ENCODE data around the gene PNPLA8. TPM values are rescaled to one million over a fixed set of nuclear protein-coding genes. Genes with fewer than 3 reads are reported as not detected.
A peak's percentile ranks its signal among the peaks of the same experiment; 100 is the strongest.

Gene PNPLA8
- total RNA-seq, 1 experiment from 2014 or later, result 19.5 TPM

GRCh38 chr7:108572480-108572879 is 46.5 kb upstream of the PNPLA8 start:
- no peaks in the 10 kb centered on the region for H3F3A ChIP-seq (ENCODE audit: low read length, unreplicated experiment)
- H3K9me2 ChIP-seq (replicated peaks; ENCODE audit: low read length), result no peaks in the 10 kb centered on the region
- H3K4me3 ChIP-seq (ENCODE audit: low read length), result no peak overlapping the region
- POLR2A ChIA-PET (ENCODE audit: unreplicated experiment), result no interaction called here
- H3K79me2 ChIP-seq (ENCODE audit: low read length), result peaks cover 49% of the 10 kb centered on the region
- H3K9me3 ChIP-seq (ENCODE audit: low read length), result no peaks in the 10 kb centered on the region
- no peak overlapping the region for H2AFZ ChIP-seq (ENCODE audit: low read length)
- H4K20me1 ChIP-seq (ENCODE audit: low read length), result 0 out of 2 replicates have a peak, but pooled peaks cover 7% of the 10 kb centered on the region
- H3K27ac ChIP-seq (ENCODE audit: low read length), result no peak overlapping the region
- peaks cover 19% of the 10 kb centered on the region for H3K36me3 ChIP-seq (ENCODE audit: low read depth, low read length)
- H3K4me1 ChIP-seq (ENCODE audit: insufficient read depth, low read length), result peaks cover 13% of the 10 kb centered on the region
- no peak overlapping the region for H3K9ac ChIP-seq (ENCODE audit: low read length)
- CTCF ChIA-PET, result no interaction called here
- ATAC-seq (no peak), DNase-seq (no peak)
- TF ChIP-seq EZH2phosphoT487 (IDR thresholded peaks at IDR 0.05; ENCODE audit: borderline replicate concordance, low read length), result no peak
- TF ChIP-seq EZH2 (IDR thresholded peaks at IDR 0.05; ENCODE audit: low read length, unreplicated experiment), result no peak
- TF ChIP-seq, protein P1, sequence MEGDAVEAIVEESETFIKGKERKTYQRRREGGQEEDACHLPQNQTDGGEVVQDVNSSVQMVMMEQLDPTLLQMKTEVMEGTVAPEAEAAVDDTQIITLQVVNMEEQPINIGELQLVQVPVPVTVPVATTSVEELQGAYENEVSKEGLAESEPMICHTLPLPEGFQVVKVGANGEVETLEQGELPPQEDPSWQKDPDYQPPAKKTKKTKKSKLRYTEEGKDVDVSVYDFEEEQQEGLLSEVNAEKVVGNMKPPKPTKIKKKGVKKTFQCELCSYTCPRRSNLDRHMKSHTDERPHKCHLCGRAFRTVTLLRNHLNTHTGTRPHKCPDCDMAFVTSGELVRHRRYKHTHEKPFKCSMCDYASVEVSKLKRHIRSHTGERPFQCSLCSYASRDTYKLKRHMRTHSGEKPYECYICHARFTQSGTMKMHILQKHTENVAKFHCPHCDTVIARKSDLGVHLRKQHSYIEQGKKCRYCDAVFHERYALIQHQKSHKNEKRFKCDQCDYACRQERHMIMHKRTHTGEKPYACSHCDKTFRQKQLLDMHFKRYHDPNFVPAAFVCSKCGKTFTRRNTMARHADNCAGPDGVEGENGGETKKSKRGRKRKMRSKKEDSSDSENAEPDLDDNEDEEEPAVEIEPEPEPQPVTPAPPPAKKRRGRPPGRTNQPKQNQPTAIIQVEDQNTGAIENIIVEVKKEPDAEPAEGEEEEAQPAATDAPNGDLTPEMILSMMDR (conservative IDR thresholded peaks at IDR 0.05; ENCODE audit: low read depth, low read length), result no peak
- intact Hi-C loops (cut with micrococcal nuclease), result no loop called here
- BruUV-seq (replicated peaks), result no TSS peak
- H3K27me3 ChIP-seq (ENCODE audit: low read length), result no peaks in the 10 kb centered on the region
- no peak overlapping the region for H3K4me2 ChIP-seq (ENCODE audit: low read length)

GRCh38 chr7:108570146-108570755 is 44.3 kb upstream of the PNPLA8 start:
- Histone ChIP-seq H3K27me3 (ENCODE audit: low read length) (no peaks in the 10 kb centered on the region), H3K27ac (ENCODE audit: low read length) (peak overlapping the region; percentile 71), H3K79me2 (ENCODE audit: low read length) (peaks cover 69% of the 10 kb centered on the region), H3K4me3 (ENCODE audit: low read length) (peak overlapping the region; percentile 73), H4K20me1 (ENCODE audit: low read length) (0 out of 2 replicates have a peak, but pooled peaks cover 7% of the 10 kb centered on the region), H3K4me1 (ENCODE audit: insufficient read depth, low read length) (peaks cover 17% of the 10 kb centered on the region), H3K9ac (ENCODE audit: low read length) (peak overlapping the region; percentile 90), H3K36me3 (ENCODE audit: low read depth, low read length) (peaks cover 22% of the 10 kb centered on the region), H3K9me2 (replicated peaks; ENCODE audit: low read length) (no peaks in the 10 kb centered on the region), H3K9me3 (ENCODE audit: low read length) (no peaks in the 10 kb centered on the region), H3F3A (ENCODE audit: low read length, unreplicated experiment) (no peaks in the 10 kb centered on the region), H3K4me2 (ENCODE audit: low read length) (peak overlapping the region; percentile 87), H2AFZ (ENCODE audit: low read length) (peak overlapping the region; percentile 75)
- TSS peak; percentile 44 for BruUV-seq (replicated peaks)
- TF ChIP-seq EZH2phosphoT487 (IDR thresholded peaks at IDR 0.05; ENCODE audit: borderline replicate concordance, low read length) (no peak), EZH2 (IDR thresholded peaks at IDR 0.05; ENCODE audit: low read length, unreplicated experiment) (no peak)
- TF ChIP-seq, protein P1 (conservative IDR thresholded peaks at IDR 0.05; ENCODE audit: low read depth, low read length), result no peak
- POLR2A ChIA-PET (ENCODE audit: unreplicated experiment), result no interaction called here
- DNase-seq (peak; percentile 46), ATAC-seq (peak; percentile 34)
- CTCF ChIA-PET, result interaction anchor here (0.5 kb wide), 1 partner anchor 233 kb away, joined by 12 read pairs; no protein-coding TSS in a partner anchor
- intact Hi-C loops (cut with micrococcal nuclease), result no loop called here
